ENCODE measurements around the gene TAOK3.
"Not testable (repeated sequence)": the region's sequence is repeated elsewhere in the genome, so short reads cannot be mapped to it uniquely, and the experiment has no call there.

The TAOK3 gene

DNA sequence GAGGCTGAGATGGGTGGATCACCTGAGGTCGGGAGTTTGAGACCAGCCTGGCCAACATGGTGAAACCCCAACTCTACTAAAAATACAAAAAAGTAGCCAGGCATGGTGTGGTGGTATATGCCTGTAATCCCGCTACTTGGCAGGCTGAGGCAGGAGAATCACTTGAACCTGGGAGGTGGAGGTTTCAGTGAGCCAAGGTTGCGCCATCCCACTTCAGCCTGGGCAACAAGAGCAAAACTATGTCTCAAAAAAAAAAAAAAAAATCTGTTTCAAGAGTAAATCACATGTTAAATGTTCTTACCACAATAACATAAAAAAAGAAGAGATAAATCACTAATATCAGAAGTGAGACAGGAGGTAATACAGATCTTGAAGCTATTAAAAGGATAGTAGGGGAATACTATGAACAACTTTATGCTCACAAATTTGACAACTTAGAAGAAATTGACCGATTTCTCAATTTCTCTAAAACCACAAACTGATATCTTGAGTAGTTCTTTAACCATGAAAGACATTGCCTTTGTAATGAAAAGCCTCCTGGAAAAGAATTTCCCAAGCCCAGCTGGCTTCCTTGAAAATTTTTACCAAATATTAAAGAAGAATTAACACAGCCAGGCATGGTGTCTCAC lies 37.7 kb downstream of the TAOK3 start:
- DNase-seq: no peak

DNA sequence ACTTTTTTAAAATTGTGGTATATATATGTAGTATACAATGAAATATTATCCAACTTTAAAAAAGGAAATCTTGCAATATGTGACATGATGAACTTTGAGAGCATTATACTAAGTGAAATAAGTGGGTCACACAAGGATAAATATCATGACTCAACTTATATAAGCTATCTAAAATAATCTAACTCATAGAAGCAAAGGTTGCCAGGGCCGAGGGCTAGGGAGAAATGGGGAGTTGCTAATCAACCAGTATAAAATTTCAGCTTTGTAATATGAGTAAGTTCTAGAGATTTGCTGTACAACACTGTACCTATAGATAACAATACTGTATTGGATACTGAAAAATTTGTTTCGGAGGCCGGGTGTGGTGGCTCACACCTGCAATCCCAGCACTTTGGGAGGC lies 38.5 kb downstream of the TAOK3 start:
- no peak for DNase-seq

DNA sequence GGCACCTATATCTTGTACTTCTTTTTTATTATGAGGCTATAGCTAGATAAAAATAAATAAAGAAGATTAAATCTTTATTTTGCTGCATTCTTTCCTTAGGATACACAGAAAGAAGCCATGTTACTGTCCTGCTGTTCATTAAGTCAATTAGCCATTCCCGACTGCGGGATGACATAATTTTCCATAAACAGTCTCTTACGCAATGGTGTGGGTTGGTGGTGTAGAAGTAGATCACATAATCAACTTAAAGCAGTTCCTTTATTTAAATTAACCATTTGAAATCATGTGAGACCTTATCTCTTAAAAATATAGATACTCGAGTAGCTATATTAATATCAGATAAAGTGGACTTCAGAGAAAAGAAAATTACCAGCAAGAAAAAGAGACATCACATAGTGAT lies 40.2 kb downstream of the TAOK3 start:
- no peak for DNase-seq

DNA sequence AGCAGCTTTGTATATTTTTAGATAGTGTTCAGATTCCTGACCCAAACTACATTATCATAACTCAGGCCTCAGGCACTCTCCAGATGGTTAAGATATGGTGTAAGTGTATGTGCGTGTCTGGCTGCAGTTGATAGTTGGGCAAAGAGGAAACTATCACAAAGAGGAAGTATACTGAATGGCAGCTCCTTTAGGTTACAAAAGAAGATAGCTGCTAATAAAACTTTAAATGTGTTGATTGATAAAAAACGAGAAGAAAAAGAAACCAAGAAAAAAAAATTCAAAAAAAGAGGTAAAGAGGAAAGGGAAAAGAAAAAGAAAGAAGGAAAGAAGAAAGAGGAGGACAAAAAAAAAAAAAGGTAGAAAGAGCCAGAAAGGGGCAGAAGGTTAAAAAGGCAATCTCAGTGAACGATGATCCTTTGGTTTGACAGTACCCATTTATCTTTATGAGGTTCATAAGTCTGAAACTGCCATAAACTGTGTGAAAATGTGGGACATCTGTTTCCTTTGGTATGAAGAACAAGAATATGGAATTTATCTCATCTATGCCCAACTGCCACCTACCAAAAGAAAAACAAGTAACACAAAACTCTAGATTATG lies 42.2 kb downstream of the TAOK3 start:
- DNase-seq: no peak

DNA sequence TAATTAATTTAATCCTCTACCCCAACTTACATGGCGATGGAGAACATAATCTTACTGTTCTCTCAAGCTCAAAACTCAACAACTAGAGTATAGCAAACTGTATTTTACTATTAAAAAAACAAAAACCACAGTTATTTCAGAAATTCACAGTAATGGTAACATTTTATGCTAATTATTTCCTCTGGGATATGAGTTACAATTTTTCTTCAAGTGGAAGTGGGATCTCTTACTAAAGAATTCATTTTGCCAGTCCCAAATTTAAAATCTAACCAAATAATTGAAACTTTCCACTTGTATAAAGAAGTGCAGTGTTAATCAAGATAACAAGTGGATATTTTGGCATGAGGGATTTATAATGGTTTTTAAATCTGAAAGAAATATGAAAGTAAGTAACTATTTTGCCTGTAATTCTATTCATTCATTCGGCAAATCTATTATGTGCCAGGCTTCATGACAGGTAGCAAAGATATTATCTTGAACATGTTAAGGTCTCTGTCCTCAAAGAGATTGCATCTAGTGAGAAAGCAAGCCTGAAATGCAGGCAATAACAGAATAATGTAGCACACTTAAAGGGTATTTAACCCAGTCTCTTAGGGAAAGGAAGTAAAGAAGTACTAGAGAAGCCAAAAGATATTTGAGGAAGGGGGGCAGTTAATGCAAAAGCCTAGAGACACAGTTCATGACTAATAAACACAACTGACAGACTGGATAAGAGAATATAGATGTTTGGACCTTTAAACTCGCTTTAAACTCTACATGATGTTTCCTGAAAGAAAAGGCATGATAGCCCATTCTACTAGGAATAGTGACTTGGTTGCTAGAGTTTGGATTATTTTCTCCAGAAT lies 44.0 kb downstream of the TAOK3 start:
- no peak for DNase-seq

DNA sequence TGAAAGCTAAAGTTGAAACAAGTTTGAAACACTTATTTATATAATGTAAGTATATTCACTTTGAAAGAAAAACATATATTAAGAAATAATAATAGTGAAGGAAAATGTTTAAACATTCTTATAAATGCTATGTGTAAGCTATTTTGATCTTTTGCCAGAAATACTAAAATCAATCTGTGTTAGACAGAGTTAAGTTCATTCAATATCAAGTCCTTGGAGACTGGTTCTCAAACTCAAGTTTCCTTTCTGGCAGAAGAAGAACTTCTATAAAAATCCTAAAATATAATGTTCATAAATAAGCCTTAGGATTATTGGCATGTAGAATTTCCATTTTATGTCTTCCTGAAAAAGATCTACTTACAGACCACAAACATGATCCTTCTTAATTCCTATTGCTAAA lies 45.3 kb downstream of the TAOK3 start:
- DNase-seq: no peak

DNA sequence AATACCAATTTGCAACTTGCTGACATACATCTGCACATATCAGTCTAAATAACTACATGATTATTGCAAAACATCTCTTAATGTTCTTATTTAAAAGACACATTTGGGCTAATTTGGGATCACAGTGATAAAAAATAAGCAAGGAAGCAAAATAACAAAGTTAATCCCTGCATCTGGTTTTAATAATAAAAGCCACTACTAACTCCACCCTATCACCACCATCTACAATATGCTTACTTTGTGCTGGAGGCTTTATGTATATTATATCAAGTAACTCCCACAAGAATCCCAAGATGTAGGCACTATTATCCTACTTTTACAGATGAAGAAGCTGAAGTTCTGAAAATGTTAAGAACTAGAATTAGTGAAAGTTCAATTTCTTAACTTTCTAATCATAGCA lies 45.7 kb downstream of the TAOK3 start:
- no peak for DNase-seq

DNA sequence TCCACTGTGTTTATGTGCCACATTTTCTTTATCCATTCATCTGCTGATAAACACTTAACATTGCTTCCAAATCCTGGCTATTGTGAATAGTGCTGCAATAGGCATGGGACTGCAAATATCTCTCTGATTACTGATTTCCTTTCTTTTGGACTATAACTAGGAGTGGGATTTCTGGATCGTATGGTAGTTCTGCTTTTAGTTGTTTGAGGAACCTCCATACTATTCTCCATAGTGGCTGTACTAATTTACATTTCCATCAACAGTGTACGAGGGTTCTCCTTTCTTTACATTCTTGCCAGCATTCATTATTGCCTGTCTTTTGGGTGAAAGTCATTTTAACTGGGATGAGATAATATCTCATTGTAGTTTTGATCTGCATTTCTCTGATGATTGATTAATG lies 47.6 kb downstream of the TAOK3 start:
- no peak for DNase-seq

DNA sequence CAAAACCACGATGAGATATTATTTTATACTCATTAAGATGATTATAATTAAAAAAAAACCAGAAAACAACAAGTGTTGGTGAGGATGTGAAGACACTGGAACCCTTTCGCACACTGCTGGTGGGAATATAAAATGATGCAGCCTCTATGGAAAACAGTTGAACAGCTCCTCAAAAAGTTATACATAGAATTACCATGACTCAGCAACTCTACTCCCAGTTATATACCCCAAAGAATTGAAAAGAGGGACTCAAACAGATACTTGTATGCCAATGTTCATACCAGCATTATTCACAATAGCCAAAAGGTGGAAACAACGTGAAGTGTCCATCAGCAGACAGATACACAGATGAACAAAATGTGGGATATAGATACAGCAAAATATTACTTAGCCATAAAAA lies 53.1 kb downstream of the TAOK3 start:
- no peak for DNase-seq

DNA sequence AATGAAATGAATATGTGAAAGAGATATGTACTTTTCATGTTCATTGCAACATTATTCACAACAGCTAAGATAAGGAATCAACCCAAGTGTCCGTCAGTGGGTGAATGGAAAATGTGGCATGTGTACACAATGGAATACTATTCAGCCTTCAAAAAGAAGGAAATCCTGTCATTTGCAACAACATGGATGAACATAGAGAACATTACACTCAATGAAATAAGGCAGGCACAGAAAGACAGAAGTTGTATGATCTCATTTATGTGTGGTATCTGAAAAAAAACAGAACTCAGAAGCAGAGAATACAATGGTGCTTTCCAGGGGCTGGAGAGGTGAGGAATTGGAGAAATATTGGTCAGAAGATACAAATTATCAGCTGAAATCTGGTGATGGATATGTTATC lies 54.0 kb downstream of the TAOK3 start:
- DNase-seq: no peak

DNA sequence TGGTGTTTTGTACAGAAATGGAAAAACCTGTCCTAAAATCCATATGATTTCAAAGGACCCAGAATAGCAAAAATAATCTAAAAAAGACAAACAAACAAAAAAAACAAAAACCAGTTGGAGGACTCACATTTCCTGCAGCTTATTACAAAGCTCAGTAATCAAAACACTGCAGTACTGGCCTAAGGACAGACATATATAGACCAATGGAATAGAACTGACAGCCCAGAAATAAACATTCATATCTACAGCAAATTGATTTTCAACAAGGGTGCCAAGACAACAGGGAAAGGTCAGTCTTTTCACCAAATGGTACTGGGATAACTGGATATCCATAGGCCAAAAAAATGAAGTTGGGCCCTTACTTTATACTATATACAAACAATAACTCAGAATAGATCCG lies 55.0 kb downstream of the TAOK3 start:
- DNase-seq: no peak

DNA sequence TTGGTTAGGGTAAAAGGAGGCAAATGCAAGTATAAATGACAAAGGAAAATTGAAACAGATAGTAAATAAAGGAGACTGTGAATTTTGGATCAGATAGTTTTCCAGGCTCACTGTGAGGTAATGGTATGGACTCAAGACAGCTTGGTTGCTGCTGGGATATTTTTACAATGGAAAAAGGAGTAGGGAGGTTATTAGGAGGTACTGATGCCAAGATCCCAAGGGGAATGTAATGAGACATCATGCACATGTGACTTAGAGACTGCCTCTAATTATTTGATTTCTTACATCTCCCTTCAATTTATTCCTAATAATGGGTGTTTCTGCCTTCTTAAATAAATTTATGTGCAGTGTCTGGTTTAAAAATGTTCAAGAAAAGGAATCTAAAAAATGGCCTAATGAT lies 56.9 kb downstream of the TAOK3 start:
- no peak for DNase-seq

DNA sequence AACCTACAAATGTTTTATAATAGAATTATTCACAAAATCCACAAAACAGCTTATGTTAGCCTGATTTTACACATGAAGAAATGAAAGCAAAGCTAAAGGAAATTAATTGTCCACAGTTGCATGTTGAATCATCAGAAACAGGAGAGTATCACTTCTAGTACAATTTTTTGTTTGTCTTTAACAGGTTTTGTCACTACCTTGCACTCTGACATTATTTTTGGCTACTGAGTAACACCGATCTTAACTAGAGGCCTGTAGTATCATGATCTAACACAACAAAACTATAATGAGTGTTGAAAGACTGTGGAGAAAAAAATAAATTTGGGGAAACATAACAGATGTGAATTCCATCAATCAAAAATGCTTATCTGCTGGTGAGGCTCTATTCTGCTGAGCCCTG lies 60.1 kb downstream of the TAOK3 start:
- no peak for DNase-seq

DNA sequence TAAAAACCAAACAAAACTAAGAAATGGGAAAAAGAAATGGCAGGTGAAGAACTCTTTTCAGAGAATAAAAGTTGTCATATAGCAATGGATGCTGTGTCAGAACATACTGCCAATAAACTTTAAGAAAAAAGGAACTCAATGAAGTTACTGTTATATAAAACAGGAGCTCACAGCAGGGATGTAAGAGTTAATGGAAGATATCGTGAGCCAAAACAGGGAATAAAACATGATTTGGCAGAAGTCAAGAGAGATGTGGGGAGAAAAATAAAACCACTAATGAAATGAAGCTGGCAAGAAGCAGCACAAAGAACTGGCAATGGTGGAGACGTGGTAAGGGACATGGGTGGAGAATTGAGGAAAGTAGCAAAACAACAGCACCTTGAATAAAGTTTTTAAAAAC lies 61.0 kb downstream of the TAOK3 start:
- DNase-seq: no peak

DNA sequence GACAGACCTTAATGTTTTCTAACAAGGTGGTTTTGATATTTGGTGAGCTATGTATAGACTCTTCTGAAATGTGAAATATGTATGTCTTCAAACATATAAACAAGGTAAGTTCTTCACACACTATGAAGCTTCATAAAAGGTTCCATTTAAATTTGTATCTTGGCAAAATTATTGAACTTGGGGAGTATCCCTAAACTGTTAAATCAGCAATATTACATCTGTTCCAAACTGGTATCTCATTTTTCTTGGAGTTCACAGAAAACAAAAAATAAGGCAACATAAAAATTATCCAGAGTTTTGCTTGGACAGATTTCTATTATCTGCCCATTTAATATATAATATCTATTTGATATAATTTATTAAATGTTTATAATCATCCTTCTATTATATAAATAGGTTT lies 62.4 kb downstream of the TAOK3 start:
- no peak for DNase-seq

DNA sequence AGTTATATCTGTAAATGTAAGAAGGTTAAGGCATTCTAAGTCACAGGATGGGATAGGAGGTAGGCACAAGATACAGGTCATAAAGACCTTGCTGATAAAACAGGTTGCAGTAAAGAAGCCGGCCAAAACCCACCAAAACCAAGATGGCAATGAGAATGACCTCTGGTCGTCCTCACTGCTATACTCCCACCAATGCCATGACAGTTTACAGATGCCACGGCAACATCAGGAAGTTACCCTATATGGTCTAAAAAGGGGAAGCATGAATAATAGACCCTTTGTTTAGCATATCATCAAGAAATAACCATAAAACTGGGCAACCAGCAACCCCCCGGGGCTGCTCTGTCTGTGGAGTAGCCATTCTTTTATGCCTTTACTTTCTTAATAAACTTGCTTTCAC lies 64.7 kb downstream of the TAOK3 start:
- DNase-seq: not testable (repeated sequence)

DNA sequence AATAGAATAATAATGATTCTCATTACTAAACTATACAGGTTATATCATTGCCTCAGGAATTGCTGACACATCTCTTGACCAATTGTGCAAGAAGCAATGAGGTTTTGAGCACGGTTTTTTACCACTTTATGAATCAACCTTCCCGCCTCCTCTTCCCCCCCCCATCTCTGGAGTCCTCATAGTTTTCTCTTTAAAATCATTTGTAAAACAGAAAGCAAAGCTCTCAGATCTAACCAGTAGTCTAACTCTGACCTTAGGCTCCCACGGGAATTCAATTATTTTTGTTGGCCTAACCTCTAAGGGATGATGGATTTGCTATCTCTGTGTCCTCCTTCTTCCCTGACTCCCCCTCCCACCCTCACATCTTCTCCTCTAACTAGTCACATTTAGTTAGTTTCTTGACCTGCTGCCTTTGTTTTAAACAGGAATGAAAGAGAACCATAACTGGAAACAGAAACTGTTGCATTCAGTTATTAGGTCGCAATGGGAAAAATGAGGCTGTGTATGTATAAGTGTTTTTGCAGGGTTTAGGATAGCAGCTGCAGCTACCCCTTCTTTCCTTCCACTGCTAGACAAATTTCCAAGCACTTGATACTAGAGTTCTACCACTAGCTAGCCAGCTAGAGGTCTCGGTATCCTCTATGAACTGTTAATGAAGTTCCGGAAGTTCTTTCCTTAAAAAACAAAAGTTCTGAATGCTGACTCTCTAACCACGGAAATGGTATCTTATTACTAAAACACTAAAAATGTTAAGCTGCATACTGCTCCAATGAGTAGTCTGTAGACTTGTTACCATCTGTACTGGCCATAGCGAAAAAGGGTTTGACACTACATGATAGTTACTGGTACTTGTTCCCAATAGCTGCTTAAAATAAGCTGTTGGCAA lies 65.4 kb downstream of the TAOK3 start:
- DNase-seq: no peak

DNA sequence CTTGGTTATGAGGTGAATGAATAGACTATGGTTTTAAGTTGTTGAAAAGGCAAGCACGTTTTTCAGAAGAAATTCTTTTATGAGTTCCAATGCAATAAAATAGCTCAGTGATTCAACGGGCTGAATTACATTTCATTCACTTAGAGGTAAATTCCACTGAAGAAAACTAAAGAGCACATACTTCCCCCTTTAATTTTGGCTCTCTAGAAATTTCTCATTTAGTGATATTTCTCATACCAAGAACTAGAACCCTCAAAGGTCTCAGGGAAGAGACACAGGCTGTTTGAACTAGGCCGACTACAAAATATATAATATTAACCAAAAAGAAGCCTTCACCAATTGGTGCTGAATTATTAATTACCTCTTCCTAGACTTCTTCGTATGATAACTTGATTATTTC lies 68.6 kb downstream of the TAOK3 start:
- DNase-seq: no peak

DNA sequence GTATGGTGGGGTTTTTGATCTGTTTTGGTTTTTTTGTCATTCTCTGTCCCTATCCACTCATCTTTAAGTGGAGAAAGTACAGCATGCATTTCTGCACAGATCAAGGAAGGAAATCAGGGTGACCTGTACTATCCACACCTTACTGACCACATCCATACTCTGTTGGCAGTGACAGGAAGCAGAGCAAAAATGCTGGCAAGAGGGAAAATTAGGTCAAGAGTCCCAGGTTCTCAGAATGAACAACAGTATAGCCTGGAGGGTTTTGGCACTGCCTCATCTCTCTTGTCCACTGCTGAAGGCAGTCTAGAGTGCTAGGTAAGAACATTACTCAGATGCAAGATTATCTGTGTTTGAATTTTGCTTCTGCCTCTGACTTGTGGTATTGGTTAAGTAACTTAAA lies 70.7 kb downstream of the TAOK3 start:
- peak; percentile 16 for DNase-seq

DNA sequence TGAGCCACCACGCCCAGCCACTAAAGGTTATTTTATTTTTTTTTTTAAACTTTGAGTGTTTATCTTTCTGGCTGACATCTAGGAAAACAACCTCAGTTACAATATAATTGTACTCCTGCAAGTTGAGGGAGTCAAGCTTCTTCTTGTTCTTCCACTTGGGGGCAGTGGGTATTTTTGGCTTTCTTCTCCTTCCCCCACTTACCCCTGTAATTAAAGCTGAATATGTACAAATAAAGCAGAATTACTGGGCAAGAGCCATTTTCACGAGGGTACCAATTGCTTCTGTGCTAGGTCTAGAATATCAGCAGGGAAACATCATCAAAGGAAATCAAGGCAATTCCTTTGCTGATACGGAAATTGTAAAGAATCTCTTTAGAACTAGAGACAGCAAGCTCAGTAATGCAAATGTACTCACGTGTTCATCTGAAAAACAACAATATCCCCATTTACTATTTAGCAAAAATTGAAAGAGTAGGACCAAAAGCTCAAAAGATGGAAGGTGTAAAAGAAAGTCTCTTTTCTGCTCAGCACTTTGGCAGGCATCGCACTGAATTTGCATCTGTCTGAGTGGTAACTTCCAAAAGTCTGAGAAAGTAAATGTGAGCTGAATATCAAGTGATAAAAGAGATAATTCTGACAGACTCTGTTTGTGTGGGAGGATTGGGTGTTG lies 72.8 kb downstream of the TAOK3 start:
- no peak for DNase-seq

DNA sequence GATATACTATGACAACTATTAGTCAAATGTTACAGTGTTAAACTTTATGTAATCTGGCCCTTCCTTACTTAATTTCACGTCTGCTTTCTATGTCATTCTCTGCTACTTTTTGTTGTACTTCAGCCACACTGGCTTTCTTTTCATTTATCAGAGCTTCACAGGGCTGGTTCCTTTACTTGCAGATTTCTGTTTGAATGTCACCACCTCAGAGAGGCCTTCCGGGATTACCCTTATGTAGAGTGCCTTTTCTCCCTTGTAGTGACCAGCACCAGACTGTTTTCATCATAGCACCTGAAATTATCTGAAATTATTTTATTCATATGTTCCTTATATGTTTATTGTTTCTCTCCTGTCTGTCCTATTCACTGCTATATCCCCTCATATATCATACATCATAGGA lies 75.4 kb downstream of the TAOK3 start:
- no peak for DNase-seq

DNA sequence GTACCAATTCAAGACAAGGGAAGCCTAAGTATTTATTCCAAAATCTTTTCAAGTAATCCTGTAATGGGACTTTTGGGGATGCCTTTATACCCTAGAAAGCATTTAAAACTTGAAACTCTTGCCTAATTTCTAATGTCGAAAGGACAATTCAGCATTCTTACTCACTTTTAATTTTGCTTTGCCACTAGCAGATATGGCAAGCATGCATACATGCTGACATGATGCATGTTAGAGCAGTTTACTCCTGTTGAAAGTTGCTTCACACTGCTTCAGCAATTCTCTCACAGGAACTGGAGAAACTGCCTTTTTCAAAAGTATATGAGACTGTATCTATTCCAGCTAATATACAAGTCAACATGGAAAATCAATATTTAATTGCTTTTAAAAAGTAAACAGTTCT lies 79.9 kb downstream of the TAOK3 start:
- DNase-seq: no peak

DNA sequence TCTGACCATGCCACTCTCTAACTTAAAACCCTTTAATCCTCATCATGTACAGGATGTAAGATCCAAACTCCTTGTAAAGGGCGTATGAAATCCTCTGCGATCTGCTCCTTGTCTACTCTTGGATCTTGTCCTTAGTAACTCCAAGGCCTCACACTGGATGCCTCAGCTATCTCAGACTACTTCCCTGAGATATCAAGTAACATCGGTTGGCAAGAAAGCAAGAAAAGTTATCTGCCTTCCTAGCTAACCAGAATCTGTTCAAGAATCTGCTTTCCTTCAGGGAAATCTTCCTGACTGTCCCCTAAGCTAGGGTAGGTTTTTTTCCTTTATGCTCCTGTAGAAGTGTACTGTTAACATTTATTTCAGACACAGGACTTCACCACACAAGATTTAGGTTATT lies 82.6 kb downstream of the TAOK3 start:
- DNase-seq: no peak

Measured in DMS53 (cell line).